ENCODE results near the gene LIX1. TPM values are rescaled to one million over a fixed set of nuclear protein-coding genes. Genes with fewer than 3 reads are reported as not detected.

LIX1 gene
- total RNA-seq, result not detected in 2 replicates

DNA sequence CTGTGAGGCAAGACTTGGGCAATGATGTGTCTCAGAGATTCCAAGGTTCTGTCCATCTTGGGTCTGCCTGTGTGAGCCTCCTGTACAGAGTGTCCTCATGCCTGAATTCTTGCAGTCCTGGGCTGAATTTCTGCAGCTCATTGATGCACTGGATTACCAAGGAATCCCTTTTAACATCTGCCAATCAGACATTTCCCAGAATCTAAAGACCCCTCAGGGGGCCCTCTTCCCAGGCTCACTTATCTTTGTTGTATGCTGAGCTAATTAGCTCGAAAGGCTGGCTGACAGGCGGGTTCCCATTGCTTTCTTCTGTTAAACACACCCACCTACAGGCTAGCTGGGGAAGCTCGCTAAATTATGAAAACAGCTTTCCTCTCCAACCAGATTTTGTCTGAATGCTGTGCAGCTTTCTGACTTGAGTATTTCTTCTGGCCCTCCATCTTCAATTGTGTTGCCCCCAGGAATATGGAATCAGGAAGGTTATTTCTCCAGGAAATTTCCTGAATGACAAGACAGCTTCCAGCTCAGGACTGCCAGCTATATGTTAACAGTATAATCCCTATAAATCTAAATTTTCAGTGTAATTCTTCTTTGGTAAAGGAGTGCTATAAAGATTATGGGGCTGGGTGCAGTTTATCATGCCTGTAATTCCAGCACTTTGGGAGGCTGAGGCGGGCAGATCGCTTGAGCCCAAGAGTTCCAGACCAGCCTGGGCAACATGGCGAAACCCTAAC, at the start of gene LIX1:
LIX1 (minus strand) TSS at position 91 of the 734 bp plus-strand sequence; CDS start at position 56, 35 bp downstream.

DNA sequence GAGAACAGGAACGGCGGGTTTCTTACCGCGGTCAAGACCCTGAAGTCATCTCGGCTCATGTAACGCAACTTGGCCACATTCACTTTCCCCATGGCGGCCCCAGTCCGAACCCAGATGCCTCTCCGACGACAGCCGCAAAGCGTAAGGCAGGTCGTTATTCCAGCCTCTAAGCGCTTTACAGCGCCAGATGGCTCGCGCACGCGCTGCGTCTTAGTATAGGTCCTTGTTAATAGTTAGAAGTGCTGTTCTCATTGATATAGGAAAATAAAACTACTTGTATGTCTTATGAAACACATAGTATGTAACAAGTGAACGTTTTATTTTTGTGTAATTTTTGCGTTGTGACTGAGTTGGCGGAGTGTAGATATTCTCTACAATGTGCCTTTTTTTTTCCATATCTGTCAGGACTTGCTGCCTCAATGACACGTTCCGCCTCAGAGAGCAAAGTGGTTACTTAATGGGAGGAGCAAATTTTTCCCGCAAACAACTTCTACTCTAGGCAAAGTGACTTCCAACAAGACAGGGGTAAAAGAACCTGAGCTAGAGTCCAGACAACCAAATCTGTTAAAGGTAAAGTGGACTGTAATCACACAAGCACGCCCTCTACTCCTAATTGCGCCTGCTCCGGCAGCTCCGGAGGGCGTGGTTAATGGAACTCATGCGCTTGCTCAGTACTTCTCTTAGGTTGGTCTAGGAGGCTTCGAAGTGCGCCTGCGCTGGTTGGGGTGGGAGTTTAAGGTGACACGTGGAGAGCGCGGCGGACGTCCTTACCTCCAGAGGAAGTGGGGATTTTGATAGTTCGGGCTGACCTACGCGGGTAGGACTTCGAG, 40.9 kb upstream of the LIX1 start, which contains the start of gene RIOK2:
RIOK2 (minus strand) TSS at position 148 of the 830 bp plus-strand sequence; CDS start at position 92, 56 bp downstream.

Other genes with a start within 250 kb of the LIX1 start
- gene LNPEP, start 206.5 kb downstream of the LIX1 start, total RNA-seq, result 23.1 and 44.2 TPM in 2 replicates
- 20.2 and 24.0 TPM in 2 replicates for gene RIOK2, start 40.6 kb upstream of the LIX1 start, total RNA-seq